Activated naive CD4-positive, alpha-beta T cell treated with anti-CD3 and anti-CD28 coated beads, Interleukin-2, amount 10 ng/mL, durations not matched to agents 7 days and 5 days (primary cell): Measurements from ENCODE around the gene DUSP7.

Experiments used
- CTCF ChIA-PET: fragments of 350-600 bp; sonication (Branson Sonifier 250); formaldehyde crosslinking; loops from one replicate; lab custom pipeline; 2021; ENCODE audit warnings: antibody characterized with exemption; lab: Charles Lee
- DNase-seq: peaks from one replicate; pipeline ENCODE4 v3.0.0-alpha.2; 2020
- H3K27ac Mint-ChIP-seq: one replicate; pipeline ENCODE4 v1.8.0; 2021; ENCODE audit warnings: mild to moderate bottlenecking, moderate library complexity, mixed read lengths
- H3K27me3 Mint-ChIP-seq: one replicate; pipeline ENCODE4 v1.8.0; 2021; ENCODE audit warnings: mild to moderate bottlenecking, mixed read lengths
- H3K36me3 Mint-ChIP-seq: one replicate; pipeline ENCODE4 v1.8.0; 2021; ENCODE audit warnings: mixed read lengths
- H3K4me1 Mint-ChIP-seq: one replicate; pipeline ENCODE4 v1.8.0; 2021; ENCODE audit warnings: mixed read lengths
- H3K4me3 Mint-ChIP-seq: one replicate; pipeline ENCODE4 v1.8.0; 2021; ENCODE audit warnings: mild to moderate bottlenecking, moderate library complexity, mixed read lengths
- H3K9me3 Mint-ChIP-seq: one replicate; pipeline ENCODE4 v1.8.0; 2021; ENCODE audit warnings: mixed read lengths

DUSP7 gene

DNA sequence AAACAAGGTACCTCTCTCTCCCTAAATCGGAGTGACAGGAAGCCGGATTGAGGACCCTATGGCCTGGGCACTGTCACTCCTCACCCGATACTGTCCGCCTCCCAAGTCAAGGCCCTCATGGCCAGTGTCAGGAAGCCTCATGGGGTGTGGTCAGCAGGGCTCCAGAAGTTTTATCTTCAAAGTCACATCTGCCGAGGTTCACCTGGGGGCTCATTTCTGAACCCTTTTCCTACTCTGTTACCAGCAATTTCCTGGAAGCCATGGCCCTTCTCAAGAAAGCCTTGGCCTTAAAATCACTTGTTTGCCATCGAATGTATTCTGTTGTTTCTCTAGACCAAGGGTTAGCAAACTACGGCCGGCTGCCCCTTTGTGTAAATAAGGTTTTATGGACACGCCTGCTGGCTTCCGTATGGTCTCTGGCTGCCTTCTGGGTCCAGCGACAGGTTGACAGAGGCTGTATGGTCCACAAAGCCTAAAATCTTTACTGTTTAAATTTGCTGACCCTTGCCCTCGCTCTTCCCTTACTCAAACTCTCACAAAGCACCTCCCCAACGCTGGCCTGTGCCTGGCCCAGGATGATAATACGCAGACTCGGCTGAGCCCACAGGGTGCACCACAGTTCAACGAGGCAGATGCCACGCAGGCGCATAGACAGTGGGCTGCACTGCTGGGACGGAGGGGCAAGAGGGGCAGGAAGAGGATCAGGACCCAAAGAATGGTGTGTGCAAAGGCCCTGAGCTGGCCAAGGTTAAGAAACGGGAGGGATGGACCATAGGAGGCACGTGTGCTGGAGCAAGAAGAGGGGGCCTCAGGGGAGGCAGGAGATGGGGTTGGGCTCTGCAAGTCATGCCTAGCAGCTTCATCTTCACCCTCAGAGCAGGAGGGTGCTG is 24.7 kb upstream of the DUSP7 start:
- Mint-ChIP-seq H3K4me1 (peaks cover 9% of the 10 kb centered on the region), H3K27ac (no peak overlapping the region), H3K36me3 (no peaks in the 10 kb centered on the region), H3K27me3 (no peaks in the 10 kb centered on the region), H3K4me3 (no peak overlapping the region), H3K9me3 (no peaks in the 10 kb centered on the region)
- no peak for DNase-seq
- CTCF ChIA-PET = no interaction called here

DNA sequence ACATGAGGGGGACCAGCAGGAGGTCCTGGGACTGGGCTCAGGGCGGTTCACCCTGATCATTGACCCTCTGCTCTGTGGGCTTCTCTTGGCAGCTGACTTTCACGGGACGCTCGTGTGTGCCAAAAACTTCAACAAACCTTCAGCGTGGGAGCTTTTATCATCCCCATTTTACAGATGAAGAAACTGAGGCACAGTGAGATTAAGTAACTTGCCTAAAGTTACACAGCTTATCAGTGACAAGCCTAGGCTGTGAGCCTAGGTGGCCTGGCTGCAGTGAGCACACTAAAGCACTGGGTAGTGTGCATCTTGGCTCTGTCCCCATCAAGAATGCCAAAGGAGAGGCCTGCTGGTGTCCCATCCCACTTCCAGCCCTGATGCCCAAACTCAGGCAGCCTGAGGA is 23.6 kb upstream of the DUSP7 start:
- CTCF ChIA-PET = no interaction called here
- H3K27me3 Mint-ChIP-seq = no peaks in the 10 kb centered on the region

DNA sequence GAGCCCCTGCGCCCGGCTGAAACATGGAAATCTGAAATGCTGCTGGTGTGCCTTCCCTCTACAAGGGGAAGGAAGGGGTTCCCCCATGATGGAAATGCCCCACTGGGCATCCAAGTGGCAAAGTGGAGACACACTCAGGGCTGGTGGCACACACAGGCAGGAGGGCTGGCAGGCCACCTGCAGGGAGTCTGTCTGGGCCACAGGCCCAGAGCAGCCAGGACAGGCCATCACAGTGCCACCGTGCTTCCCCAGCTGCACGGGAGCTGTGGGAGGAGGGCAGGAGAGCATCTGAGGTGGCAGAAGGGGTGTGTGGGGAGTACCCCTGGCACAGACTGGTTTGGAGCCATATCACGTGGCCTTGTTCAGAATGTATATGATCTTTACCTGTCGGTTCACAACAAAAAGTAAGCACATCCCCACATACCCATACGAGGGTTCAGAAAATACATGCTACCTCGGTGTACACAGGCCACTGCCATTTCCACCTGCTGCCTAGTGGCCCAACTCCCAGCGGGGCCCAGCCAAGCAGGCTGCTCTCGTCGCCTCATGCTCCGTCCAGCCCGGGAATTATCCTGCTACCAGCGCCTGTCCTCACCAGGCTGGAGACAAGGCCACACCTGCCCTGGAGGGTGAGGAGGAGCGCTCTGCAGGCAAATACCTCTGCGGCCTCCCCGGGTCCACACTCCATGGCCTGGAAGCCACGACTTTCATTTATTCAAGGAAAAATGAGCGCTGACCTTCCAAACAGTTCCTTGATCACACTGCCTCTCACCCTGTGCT is 22.6 kb upstream of the DUSP7 start:
- CTCF ChIA-PET = no interaction called here
- Mint-ChIP-seq H3K4me3 (no peak overlapping the region), H3K36me3 (peaks cover 2% of the 10 kb centered on the region), H3K27ac (no peak overlapping the region), H3K9me3 (no peaks in the 10 kb centered on the region), H3K27me3 (no peaks in the 10 kb centered on the region), H3K4me1 (no peaks in the 10 kb centered on the region)
- DNase-seq = no peak

More for the DNA sequence above, 23.6 kb upstream of the DUSP7 start:
- no peak overlapping the region for H3K4me3 Mint-ChIP-seq
- peaks cover 2% of the 10 kb centered on the region for H3K4me1 Mint-ChIP-seq
- no peak overlapping the region for H3K27ac Mint-ChIP-seq
- H3K36me3 Mint-ChIP-seq = no peaks in the 10 kb centered on the region
- H3K9me3 Mint-ChIP-seq = no peaks in the 10 kb centered on the region
- no peak for DNase-seq

DNA sequence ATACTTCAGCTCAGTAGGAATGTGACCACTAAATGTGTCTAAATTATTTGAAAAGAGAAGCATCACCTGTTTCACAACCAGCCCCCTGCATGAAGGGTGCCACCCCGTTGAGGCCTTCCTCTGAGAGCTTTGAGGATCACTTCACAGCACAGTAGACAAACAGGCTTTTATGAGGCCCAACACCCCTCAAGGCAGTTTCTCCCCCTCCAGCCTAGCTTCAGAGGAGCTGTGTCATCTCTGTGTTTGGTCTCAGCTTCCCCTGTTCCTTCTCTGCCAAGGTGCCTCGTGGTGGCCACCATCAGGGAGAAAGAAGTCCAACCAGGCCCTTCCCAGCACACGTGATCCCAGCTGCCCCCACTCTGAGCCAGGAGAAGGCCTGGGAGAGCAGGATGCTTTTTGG is 21.6 kb upstream of the DUSP7 start:
- Mint-ChIP-seq H3K27ac (no peak overlapping the region), H3K9me3 (no peaks in the 10 kb centered on the region), H3K27me3 (no peaks in the 10 kb centered on the region), H3K4me3 (no peak overlapping the region), H3K4me1 (no peaks in the 10 kb centered on the region), H3K36me3 (peaks cover 6% of the 10 kb centered on the region)
- no peak for DNase-seq
- CTCF ChIA-PET = no interaction called here

DNA sequence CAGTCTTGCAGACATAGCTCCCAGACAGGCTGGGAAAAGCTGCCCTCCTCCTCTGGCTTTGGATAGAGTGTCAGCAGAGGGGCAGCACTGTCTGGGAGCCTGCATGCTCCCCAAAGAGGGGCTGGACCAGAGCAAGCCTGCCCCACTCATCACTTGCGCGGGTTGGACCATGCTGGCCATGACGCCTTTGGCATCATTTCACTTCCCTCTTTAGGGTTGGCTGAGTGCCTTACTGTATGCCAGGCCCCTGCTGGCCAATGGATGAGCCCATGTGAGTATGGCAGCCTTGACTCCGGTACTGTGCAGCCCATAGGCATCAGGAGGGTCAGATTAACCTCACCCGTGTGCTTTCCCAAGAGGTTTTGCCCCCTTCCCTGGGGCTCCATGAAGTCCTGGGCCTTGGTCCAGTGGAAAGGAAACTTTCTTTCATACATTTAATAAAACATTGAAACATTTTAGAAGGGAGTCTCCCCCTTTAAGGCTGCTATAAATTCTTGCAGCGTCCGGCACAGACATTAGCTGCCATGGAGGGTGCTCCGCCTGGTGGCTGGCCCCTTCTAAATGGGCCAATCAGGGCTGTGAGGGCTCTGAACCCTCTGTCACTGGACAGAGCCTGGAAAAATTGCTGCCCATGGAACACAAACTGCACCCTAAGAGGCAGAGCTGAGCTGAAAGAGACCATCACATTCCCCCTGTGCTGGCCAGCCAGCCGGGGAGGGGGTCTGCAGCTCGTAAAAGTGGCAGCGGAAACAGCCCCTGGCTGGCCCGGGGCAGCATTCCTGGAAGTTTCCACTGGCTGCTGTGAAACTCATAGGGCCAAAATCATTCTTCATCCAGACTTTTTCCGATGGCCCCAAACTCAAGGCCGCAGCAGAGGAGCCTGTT is 20.8 kb upstream of the DUSP7 start:
- Mint-ChIP-seq H3K4me3 (no peak overlapping the region), H3K9me3 (no peaks in the 10 kb centered on the region)

DNA sequence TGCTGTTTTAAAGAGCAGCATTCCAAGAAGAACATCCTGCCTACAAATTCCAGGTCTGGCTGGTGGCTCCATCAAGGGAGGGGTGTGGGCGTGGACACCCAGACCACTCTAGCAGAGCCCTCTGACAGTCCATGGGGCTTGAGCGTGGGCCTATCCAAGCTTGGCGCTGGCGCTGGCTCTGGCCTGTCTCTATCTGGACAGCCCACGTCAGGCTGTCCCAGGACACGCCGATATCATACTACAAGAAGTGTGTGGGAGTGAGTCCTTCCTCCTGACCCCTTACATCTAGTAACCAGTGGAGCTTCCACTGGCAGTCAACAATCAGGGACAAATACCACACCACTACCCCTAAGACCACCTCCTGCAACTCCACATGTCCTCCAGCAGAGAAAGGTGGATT is 17.1 kb upstream of the DUSP7 start:
- H3K27me3 Mint-ChIP-seq = no peaks in the 10 kb centered on the region
- H3K36me3 Mint-ChIP-seq = peaks cover 6% of the 10 kb centered on the region
- H3K9me3 Mint-ChIP-seq = no peaks in the 10 kb centered on the region
- no peaks in the 10 kb centered on the region for H3K4me1 Mint-ChIP-seq
- no peak overlapping the region for H3K27ac Mint-ChIP-seq
- CTCF ChIA-PET = interaction anchor here (1.2 kb wide), 1 partner anchor 50 kb away, joined by 3 read pairs; no protein-coding TSS in a partner anchor
- DNase-seq = no peak
- no peak overlapping the region for H3K4me3 Mint-ChIP-seq

More for the DNA sequence above, 20.8 kb upstream of the DUSP7 start:
- CTCF ChIA-PET = interaction anchor here (0.9 kb wide), 1 partner anchor 24 kb away, joined by 3 read pairs; no protein-coding TSS in a partner anchor
- peaks cover 6% of the 10 kb centered on the region for H3K36me3 Mint-ChIP-seq
- no peak overlapping the region for H3K27ac Mint-ChIP-seq
- no peaks in the 10 kb centered on the region for H3K4me1 Mint-ChIP-seq
- no peak for DNase-seq
- H3K27me3 Mint-ChIP-seq = no peaks in the 10 kb centered on the region

DNA sequence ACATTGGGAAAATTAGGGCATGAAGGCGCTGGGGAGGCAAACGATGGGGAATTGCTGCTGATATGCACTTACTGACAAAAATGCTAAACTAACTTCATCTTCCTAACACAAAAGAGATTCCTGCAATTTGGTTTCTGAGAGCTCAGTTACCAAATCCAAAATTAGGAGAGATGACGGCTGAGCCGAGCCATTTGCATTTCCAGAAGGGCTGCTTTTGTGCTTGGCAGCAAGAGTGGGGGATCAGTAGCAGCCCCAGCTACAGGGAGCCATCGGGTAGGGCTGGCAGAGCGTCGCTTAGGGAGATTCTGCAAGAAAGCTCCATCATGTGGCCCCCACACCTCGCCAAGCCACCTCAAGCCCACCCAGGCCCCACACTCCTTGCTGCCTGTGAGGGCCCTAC is 16.1 kb upstream of the DUSP7 start:
- Mint-ChIP-seq H3K27me3 (no peaks in the 10 kb centered on the region), H3K27ac (peak overlapping the region; percentile 49), H3K9me3 (no peaks in the 10 kb centered on the region), H3K4me1 (no peaks in the 10 kb centered on the region), H3K4me3 (no peak overlapping the region), H3K36me3 (peaks cover 6% of the 10 kb centered on the region)
- no peak for DNase-seq
- CTCF ChIA-PET = interaction anchor here (1.2 kb wide), 1 partner anchor 51 kb away, joined by 3 read pairs; no protein-coding TSS in a partner anchor

DNA sequence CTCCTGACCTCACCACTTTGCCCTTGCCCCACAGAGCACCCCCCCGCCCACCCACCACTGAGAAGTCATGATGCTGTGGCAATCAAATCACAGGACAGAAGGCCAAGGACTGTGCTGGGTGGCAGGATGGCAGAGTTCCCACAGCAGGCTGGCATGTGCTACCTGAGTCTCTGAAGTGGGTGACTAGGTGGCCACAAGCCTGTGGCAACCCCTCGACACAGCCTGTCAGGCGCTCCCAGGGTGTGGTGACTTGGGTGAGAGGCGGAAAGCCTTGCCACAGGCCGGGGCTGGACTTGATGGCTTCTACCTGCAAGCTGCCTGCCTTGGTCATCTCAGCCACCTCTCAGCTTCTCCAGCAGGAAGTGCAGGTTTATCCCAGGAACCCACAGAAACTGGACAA is 15.6 kb upstream of the DUSP7 start:
- no peak for DNase-seq
- CTCF ChIA-PET = interaction anchor here (1.2 kb wide), 1 partner anchor 51 kb away, joined by 3 read pairs; no protein-coding TSS in a partner anchor
- Mint-ChIP-seq H3K36me3 (peaks cover 6% of the 10 kb centered on the region), H3K27ac (peak overlapping the region; percentile 49), H3K9me3 (no peaks in the 10 kb centered on the region), H3K27me3 (no peaks in the 10 kb centered on the region), H3K4me1 (no peaks in the 10 kb centered on the region), H3K4me3 (no peak overlapping the region)

DNA sequence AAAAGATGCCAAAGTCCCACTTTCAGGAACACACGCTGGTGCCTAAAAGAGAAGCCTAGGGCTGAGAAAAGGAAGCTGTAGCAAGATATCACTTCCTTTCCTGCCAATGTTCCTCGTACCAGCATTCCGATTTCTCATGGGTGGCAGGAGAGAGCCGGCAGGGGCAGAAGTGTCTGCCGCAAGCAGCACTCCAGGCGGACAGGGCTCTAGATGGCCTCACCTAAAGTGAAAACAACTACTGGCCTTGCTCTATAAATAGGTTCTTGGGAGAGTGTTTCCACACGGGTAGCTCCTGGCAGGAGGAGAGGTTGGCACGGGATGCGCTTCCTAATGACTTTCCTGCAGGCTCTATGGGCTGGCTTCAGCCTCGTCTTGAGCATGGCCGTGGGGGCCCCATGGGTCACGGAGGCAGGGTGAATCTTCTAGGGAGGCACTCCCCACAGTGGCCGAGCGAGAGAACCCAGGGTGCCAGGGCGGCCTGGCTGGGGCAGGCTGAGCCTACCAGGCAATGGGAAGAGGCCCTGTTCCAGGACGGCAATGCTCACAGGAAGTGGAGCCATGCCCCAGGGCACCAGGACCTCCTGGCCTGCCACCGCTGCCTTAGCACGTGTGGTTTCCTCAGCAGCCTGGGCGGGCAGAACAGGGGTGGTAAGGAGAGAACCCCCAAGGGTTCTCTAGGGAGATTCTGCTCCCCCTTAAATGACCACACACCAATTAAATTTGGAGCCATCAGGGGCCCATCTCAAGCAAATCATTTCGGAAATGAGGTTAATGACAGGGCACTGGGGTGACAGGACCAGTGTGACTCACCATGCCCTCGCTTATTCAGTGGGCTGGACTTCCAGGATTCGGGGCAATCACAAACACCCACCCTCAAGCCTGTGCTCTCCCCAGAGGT is 14.6 kb upstream of the DUSP7 start:
- Mint-ChIP-seq H3K27me3 (no peaks in the 10 kb centered on the region), H3K36me3 (peaks cover 6% of the 10 kb centered on the region), H3K4me1 (no peaks in the 10 kb centered on the region), H3K27ac (no peak overlapping the region), H3K4me3 (no peak overlapping the region), H3K9me3 (no peaks in the 10 kb centered on the region)
- no peak for DNase-seq
- CTCF ChIA-PET = no interaction called here

DNA sequence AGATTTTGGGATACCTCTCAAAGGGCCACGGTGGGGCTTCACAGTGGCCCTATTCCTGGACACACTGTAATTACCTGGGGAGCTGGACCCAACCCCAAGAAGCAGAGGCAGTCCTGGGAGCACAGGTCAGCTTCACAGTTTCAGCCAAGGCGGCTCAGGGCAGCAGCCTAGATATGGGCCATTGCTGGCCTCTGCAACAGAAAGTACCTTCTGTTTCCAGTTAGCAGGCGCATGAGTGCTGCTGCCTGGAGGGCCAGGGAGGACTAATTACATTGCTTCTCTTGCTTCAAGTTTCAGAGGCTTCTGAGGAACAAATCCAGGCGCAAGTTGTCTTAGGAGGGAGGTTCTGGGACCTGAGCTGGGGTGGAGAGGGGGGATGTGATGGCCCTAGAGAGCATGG is 13.5 kb upstream of the DUSP7 start:
- Mint-ChIP-seq H3K4me1 (no peaks in the 10 kb centered on the region), H3K9me3 (no peaks in the 10 kb centered on the region), H3K36me3 (peaks cover 6% of the 10 kb centered on the region), H3K4me3 (no peak overlapping the region), H3K27me3 (peaks cover 1% of the 10 kb centered on the region), H3K27ac (no peak overlapping the region)
- no peak for DNase-seq
- CTCF ChIA-PET = no interaction called here

DNA sequence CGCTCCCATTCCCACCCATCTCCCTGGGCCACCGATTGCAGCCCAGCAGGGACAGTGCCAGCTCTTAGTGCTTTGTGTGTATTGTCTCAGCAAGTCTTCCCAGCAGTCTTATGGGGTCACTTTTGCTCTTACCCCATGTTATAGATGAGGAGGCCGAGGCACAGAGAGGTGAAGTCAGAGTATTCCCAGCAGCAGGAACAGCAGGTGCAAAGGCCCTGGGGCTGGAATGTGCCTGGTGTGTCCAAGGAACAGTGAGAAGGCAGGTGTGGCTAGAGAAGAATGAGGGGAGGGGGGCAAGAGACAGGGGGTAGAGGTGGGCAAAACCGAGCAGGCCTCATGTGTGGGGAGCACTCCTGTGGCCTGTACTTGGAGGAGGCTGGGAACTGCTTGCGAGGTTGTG is 12.8 kb upstream of the DUSP7 start:
- Mint-ChIP-seq H3K27ac (no peak overlapping the region), H3K4me1 (no peaks in the 10 kb centered on the region)

DNA sequence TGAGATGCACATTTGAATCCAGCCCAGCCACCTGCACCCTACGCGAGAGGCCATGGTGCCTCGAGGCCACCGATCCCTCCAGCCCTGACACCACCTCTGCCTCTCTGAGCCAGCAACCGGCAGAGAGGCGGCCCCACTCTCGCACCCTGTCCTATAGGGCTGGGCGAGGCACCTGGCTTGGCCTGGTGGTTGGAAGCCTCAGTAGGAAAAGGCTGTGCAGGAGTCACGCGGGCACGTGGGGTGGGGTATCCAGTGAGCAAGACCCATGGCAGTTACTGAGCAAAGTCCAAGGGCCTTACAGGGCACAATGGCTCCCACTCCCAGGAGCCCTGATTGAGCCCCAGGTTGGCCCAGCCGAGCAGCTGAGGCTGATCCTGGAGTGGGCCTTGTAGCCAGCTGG is 12.4 kb upstream of the DUSP7 start:
- no peak overlapping the region for H3K27ac Mint-ChIP-seq
- CTCF ChIA-PET = no interaction called here

More for the DNA sequence above, 12.8 kb upstream of the DUSP7 start:
- no peak overlapping the region for H3K4me3 Mint-ChIP-seq
- H3K27me3 Mint-ChIP-seq = peaks cover 8% of the 10 kb centered on the region
- H3K9me3 Mint-ChIP-seq = no peaks in the 10 kb centered on the region
- H3K36me3 Mint-ChIP-seq = peaks cover 5% of the 10 kb centered on the region
- DNase-seq = no peak
- CTCF ChIA-PET = no interaction called here

DNA sequence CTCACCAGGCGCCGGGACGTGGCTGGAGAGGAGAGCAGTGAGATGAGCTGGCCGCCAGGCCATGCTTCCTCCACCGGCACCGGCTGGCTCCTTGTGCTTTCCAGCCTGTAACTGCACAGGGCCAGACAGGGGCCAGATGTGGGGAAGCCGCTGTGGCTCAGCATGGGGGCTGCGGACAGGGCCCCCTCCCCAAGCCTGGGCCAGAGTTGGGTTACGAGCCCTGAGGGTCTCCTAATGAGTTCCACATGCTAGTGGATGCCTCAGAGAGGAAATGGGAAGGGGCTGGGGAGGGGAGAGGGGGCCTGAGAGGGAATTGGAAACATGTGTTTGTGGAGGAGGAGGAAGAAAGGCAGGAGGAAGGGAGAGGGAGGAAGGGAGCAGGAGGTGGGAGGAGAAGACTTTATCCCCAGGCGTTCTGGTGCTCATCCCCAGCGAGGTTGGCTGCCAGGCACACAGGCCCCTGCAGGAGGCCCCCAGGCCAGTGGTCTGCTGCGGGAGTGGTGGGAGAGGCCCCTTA is 11.7 kb upstream of the DUSP7 start:
- Mint-ChIP-seq H3K27ac (no peak overlapping the region), H3K4me1 (no peaks in the 10 kb centered on the region), H3K27me3 (peaks cover 14% of the 10 kb centered on the region), H3K36me3 (no peaks in the 10 kb centered on the region), H3K4me3 (no peak overlapping the region), H3K9me3 (no peaks in the 10 kb centered on the region)
- DNase-seq = no peak
- CTCF ChIA-PET = interaction anchor here (1.1 kb wide), 1 partner anchor 55 kb away, joined by 3 read pairs; no protein-coding TSS in a partner anchor

More for the DNA sequence above, 12.4 kb upstream of the DUSP7 start:
- peaks cover 2% of the 10 kb centered on the region for H3K36me3 Mint-ChIP-seq
- no peaks in the 10 kb centered on the region for H3K9me3 Mint-ChIP-seq
- H3K4me1 Mint-ChIP-seq = no peaks in the 10 kb centered on the region
- no peak overlapping the region for H3K4me3 Mint-ChIP-seq
- DNase-seq = no peak
- peaks cover 10% of the 10 kb centered on the region for H3K27me3 Mint-ChIP-seq
